ENCODE measurements around the gene PTEN. TPM values are rescaled to one million over a fixed set of nuclear protein-coding genes. Genes with fewer than 3 reads are reported as not detected.

The PTEN gene
- total and polyA plus RNA-seq, 9 of the 15 experiments (the other 6 are each of a cell fraction or from before 2014, with no cell fraction given) = 8.4 to 56.9 (median 22.2) TPM

- no peak for TF ChIP-seq MLLT1 (IDR thresholded peaks at IDR 0.05)
- TF ChIP-seq ZBTB11 (CRISPR knock-in tag; IDR thresholded peaks at IDR 0.05) = peak in 1 of 3 experiments; percentile 91; a peak in 2 of 6 replicates
- no peak for TF ChIP-seq IRF9 (tag; IDR thresholded peaks at IDR 0.05)
- TF ChIP-seq MBD2 (IDR thresholded peaks at IDR 0.05; ENCODE audit: borderline replicate concordance, low read depth) = no peak
- TF ChIP-seq BDP1 (IDR thresholded peaks at IDR 0.05; ENCODE audit: insufficient read depth, insufficient read length) = no peak
- no peak for TF ChIP-seq CREB1 (IDR thresholded peaks at IDR 0.05)
- peak; percentile 30; the same call in 1 of the 2 replicates for TF ChIP-seq CREB1 (CRISPR knock-in tag; IDR thresholded peaks at IDR 0.05)
- TF ChIP-seq YBX1 (IDR thresholded peaks at IDR 0.05) = no peak
- no peak for TF ChIP-seq RBM34 (IDR thresholded peaks at IDR 0.05; ENCODE audit: borderline replicate concordance, insufficient read depth, low read length)
- TF ChIP-seq NR3C1 (CRISPR knock-in tag; IDR thresholded peaks at IDR 0.05) = no peak
- TF ChIP-seq NFIC (IDR thresholded peaks at IDR 0.05) = peak; percentile 70
- TF ChIP-seq PHF8 (IDR thresholded peaks at IDR 0.05; ENCODE audit: borderline replicate concordance, low read length) = peak; percentile 86
- no peak for TF ChIP-seq CBX1 (IDR thresholded peaks at IDR 0.05; ENCODE audit: low read depth)
- TF ChIP-seq GTF3C2 (IDR thresholded peaks at IDR 0.05; ENCODE audit: borderline replicate concordance, extremely low read depth, insufficient read length) = no peak
- no peak for TF ChIP-seq FOXJ3 (CRISPR knock-in tag; IDR thresholded peaks at IDR 0.05)
- TF ChIP-seq E2F6 (IDR thresholded peaks at IDR 0.05; ENCODE audit: borderline replicate concordance in 1 of 2, extremely low read depth in 1 of 2, insufficient read depth in 1 of 2, insufficient read length in 1 of 2, low read depth in 1 of 2, low read length in 1 of 2, poor library complexity in 1 of 2, severe bottlenecking in 1 of 2) = peak in 1 of 2 experiments; percentile 48
Observed at GRCh38 chr10:87817609-87818504, 45.6 kb upstream of the PTEN start, which contains the start of gene ATAD1 (continued).

Measured in K562 (cell line).